HL-60 (cell line): ENCODE data around the gene USO1.

Source experiments
- CTCF ChIP-seq: IDR thresholded peaks from one replicate; pipeline ENCODE4 v1.5.1; 2011; ENCODE audit warnings: low read length, control low read depth, inconsistent platforms; ENCODE audit not compliant: insufficient read depth
- POLR2AphosphoS5 ChIP-seq: IDR thresholded peaks from 2 replicates; pipeline ENCODE4 v1.6.1; 2012; ENCODE audit warnings: low read depth
- REST ChIP-seq: IDR thresholded peaks from 2 replicates; pipeline ENCODE4 v1.6.1; 2012; ENCODE audit warnings: low read depth; ENCODE audit not compliant: insufficient replicate concordance

- TF ChIP-seq POLR2AphosphoS5 (no peak), CTCF (no peak), REST (no peak)
Measured at GRCh38 chr4:75860606-75861005, 136.2 kb downstream of the USO1 start.
